ENCODE measurements around the gene PPP2R2C.

DNA sequence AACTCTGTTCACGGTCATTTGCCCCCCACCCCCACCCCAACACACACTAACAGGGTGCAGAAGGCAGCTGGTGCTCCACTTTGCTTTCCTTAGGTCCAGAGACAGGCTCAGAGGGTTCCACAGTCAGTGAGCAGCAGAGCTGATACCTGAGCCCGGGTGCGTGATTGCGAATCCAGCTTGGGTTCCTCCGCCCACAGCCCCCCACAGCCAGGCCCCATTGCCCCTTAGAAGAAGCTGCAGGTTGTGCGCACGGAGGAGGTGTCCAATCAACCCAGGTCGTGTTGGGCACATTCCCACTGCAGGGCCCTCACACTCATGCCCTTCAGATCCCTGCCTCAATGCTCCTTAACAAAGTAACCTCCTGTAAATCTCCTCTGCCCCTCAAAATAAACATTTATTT, 117.8 kb downstream of the PPP2R2C start:
- TF ChIP-seq, protein P1, sequence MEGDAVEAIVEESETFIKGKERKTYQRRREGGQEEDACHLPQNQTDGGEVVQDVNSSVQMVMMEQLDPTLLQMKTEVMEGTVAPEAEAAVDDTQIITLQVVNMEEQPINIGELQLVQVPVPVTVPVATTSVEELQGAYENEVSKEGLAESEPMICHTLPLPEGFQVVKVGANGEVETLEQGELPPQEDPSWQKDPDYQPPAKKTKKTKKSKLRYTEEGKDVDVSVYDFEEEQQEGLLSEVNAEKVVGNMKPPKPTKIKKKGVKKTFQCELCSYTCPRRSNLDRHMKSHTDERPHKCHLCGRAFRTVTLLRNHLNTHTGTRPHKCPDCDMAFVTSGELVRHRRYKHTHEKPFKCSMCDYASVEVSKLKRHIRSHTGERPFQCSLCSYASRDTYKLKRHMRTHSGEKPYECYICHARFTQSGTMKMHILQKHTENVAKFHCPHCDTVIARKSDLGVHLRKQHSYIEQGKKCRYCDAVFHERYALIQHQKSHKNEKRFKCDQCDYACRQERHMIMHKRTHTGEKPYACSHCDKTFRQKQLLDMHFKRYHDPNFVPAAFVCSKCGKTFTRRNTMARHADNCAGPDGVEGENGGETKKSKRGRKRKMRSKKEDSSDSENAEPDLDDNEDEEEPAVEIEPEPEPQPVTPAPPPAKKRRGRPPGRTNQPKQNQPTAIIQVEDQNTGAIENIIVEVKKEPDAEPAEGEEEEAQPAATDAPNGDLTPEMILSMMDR (IDR thresholded peaks at IDR 0.05): no peak
- TF ChIP-seq POLR2A (IDR thresholded peaks at IDR 0.05) (no peak), POLR2AphosphoS5 (IDR thresholded peaks at IDR 0.05) (no peak)

Data from prostate gland (tissue), 2 donors.